Fibroblast of skin of back (primary cell): Measurements from ENCODE around the gene PHC2.
A peak's percentile ranks its signal among the peaks of the same experiment; 100 is the strongest.

ENCODE experiments used
- DNase-seq: peaks from one replicate; pipeline ENCODE4 v3.0.0-alpha.2; 2013

Gene PHC2

GRCh38 chr1:33388805-33389771 is 41.8 kb downstream of the PHC2 start:
- peak; percentile 87 for DNase-seq

GRCh38 chr1:33387625-33388024 is 43.3 kb downstream of the PHC2 start:
- peak; percentile 88 for DNase-seq

- DNase-seq = no peak
These were observed 45.6 kb downstream of the PHC2 start for GRCh38 chr1:33385251-33385650.

GRCh38 chr1:33384040-33384812 is 46.7 kb downstream of the PHC2 start:
- DNase-seq = peak; percentile 86

- DNase-seq = no peak
These were observed 47.4 kb downstream of the PHC2 start for GRCh38 chr1:33383489-33383888.

GRCh38 chr1:33382661-33383415 is 48.1 kb downstream of the PHC2 start:
- peak; percentile 49 for DNase-seq

GRCh38 chr1:33381977-33382376 is 48.9 kb downstream of the PHC2 start:
- DNase-seq = no peak

GRCh38 chr1:33380811-33381210 is 50.1 kb downstream of the PHC2 start:
- no peak for DNase-seq

- no peak for DNase-seq
These were observed 51.1 kb downstream of the PHC2 start for GRCh38 chr1:33379631-33380354.

GRCh38 chr1:33378976-33379375 is 51.9 kb downstream of the PHC2 start:
- no peak for DNase-seq

GRCh38 chr1:33378524-33378923 is 52.4 kb downstream of the PHC2 start:
- DNase-seq = no peak

GRCh38 chr1:33377756-33378155 is 53.1 kb downstream of the PHC2 start:
- DNase-seq = no peak

GRCh38 chr1:33377013-33377412 is 53.9 kb downstream of the PHC2 start:
- no peak for DNase-seq

- no peak for DNase-seq
These were observed 55.6 kb downstream of the PHC2 start for GRCh38 chr1:33375316-33375715.

GRCh38 chr1:33374336-33375105 is 56.4 kb downstream of the PHC2 start:
- DNase-seq = no peak

GRCh38 chr1:33373606-33374005 is 57.3 kb downstream of the PHC2 start:
- no peak for DNase-seq

GRCh38 chr1:33372677-33373076 is 58.2 kb downstream of the PHC2 start:
- DNase-seq = no peak

GRCh38 chr1:33372162-33372561 is 58.7 kb downstream of the PHC2 start:
- DNase-seq = no peak

- no peak for DNase-seq
These were observed 59.6 kb downstream of the PHC2 start for GRCh38 chr1:33371334-33371733.

GRCh38 chr1:33370827-33371226 is 60.1 kb downstream of the PHC2 start:
- no peak for DNase-seq

GRCh38 chr1:33370301-33370700 is 60.6 kb downstream of the PHC2 start:
- no peak for DNase-seq
